Mucosa of descending colon (tissue), 3 donors: ENCODE data around the gene WFDC1. TPM values are rescaled to one million over a fixed set of nuclear protein-coding genes. Genes with fewer than 3 reads are reported as not detected.

Source experiments
- ATAC-seq: fragments of 200-7000 bp; cut with Tn5 transposase; one replicate; pipeline ENCODE4 v1.9.1; 2020; ENCODE audit warnings: mild to moderate bottlenecking, moderate library complexity
- DNase-seq, 3 donors: peaks; one replicate each; pipeline ENCODE4 v3.0.0-alpha.2; 2020
- H3K36me3 ChIP-seq: fragments of 200-600 bp; one replicate; pipeline ENCODE4 v1.8.0; 2021; ENCODE audit warnings: low read depth, mild to moderate bottlenecking
- H3K4me1 ChIP-seq: fragments of 200-600 bp; one replicate; pipeline ENCODE4 v1.8.0; 2021; ENCODE audit warnings: low read depth, mild to moderate bottlenecking
- H3K4me3 ChIP-seq: fragments of 200-600 bp; one replicate; pipeline ENCODE4 v1.8.0; 2021; ENCODE audit warnings: mild to moderate bottlenecking
- H3K9me3 ChIP-seq: fragments of 200-600 bp; one replicate; pipeline ENCODE4 v1.8.0; 2021; ENCODE audit warnings: mild to moderate bottlenecking
- CTCF ChIP-seq: fragments of 200-600 bp; IDR thresholded peaks from one replicate; pipeline ENCODE4 v1.8.0; 2022; ENCODE audit warnings: antibody characterized with exemption, mild to moderate bottlenecking
- intact Hi-C, 2 donors: fragments of 100-400 bp; cut with DNase I in 1 of 2; cut with micrococcal nuclease in 1 of 2; formaldehyde crosslinking; loops; one replicate each; pipeline versions ENCODE4 v1.11.0 to v1.11.1; 2022; cut with DNase I, micrococcal nuclease
- total RNA-seq, 3 donors: library from RNA; stranded (reverse); fragmentation: NEBNext Ultra II Directional in 2 of 3; extraction: Animal tissue kit (Norgen Biotek cat#: 25700) in 2 of 3; gene quantifications; one replicate each; pipeline versions ENCODE4 v1.2.1 to v1.2.4, GENCODE V29; 2021 to 2023
- donor health status: DM: no; HTN: no; CAD: no; lungs with moderate emphysema.
- donor health status: DM: no; HTN: no; CAD: no.
- donor health status: DM: no; HTN: yes; CAD: no.

The WFDC1 gene
- total RNA-seq, 3 donors from 2014 or later: 7.5 to 30.5 (median 10.9) TPM

- ATAC-seq: no peak
Observed at GRCh38 chr16:84373907-84374489, 79.3 kb downstream of the WFDC1 start.

GRCh38 chr16:84378099-84378498 is 83.4 kb downstream of the WFDC1 start:
- H3K9me3 ChIP-seq: no peaks in the 10 kb centered on the region
- no peak overlapping the region for H3K4me3 ChIP-seq
- peaks cover 12% of the 10 kb centered on the region for H3K4me1 ChIP-seq
- intact Hi-C loops: no loop called here
- DNase-seq (no peak), ATAC-seq (no peak)
- H3K36me3 ChIP-seq: no peaks in the 10 kb centered on the region
- no peak for TF ChIP-seq CTCF

More at GRCh38 chr16:84373907-84374489, 79.3 kb downstream of the WFDC1 start:
- no peak for TF ChIP-seq CTCF
- Histone ChIP-seq H3K4me3 (no peak overlapping the region), H3K9me3 (no peaks in the 10 kb centered on the region), H3K36me3 (no peaks in the 10 kb centered on the region), H3K4me1 (peaks cover 18% of the 10 kb centered on the region)
- no peak for DNase-seq
- intact Hi-C loops: no loop called here

- TF ChIP-seq CTCF: no peak
- Histone ChIP-seq H3K4me1 (peaks cover 12% of the 10 kb centered on the region), H3K9me3 (no peaks in the 10 kb centered on the region), H3K36me3 (no peaks in the 10 kb centered on the region), H3K4me3 (no peak overlapping the region)
- DNase-seq (no peak), ATAC-seq (no peak)
- intact Hi-C loops: no loop called here
Observed at GRCh38 chr16:84378567-84378966, 83.9 kb downstream of the WFDC1 start.

GRCh38 chr16:84379008-84379708 is 84.5 kb downstream of the WFDC1 start:
- no peaks in the 10 kb centered on the region for H3K36me3 ChIP-seq
- H3K9me3 ChIP-seq: peaks cover under 1% of the 10 kb centered on the region
- no peak for TF ChIP-seq CTCF
- intact Hi-C loops: no loop called here
- ATAC-seq: no peak
- no peak for DNase-seq
- H3K4me1 ChIP-seq: peaks cover 12% of the 10 kb centered on the region
- H3K4me3 ChIP-seq: no peak overlapping the region

Other genes with a start within 250 kb of the WFDC1 start
- 10 to 100 TPM; 66.1 to 97.0 (median 93.4) TPM for gene MBTPS1, start 177.9 kb upstream of the WFDC1 start, total RNA-seq
- 10 to 100 TPM in 2 of 3 donors, 1 to 10 TPM in 1; 7.2 to 21.3 (median 11.0) TPM for gene HSDL1, start 149.7 kb upstream of the WFDC1 start, total RNA-seq
- gene DNAAF1, start 149.6 kb upstream of the WFDC1 start, total RNA-seq: under 1 TPM in 1 of 3 donors, not detected in 2; 0.95 TPM
- 10 to 100 TPM; 35.0 to 49.7 (median 42.2) TPM for gene TAF1C, start 107.8 kb upstream of the WFDC1 start, total RNA-seq
- under 1 TPM; 0.14 to 0.41 (median 0.26) TPM for gene ADAD2, start 103.7 kb upstream of the WFDC1 start, total RNA-seq
- not detected for gene KCNG4, start 54.9 kb upstream of the WFDC1 start, total RNA-seq
- 100 to 1,000 TPM in 2 of 3 donors, 10 to 100 TPM in 1; 98.8 to 322 (median 159) TPM for gene ATP2C2, start 73.7 kb downstream of the WFDC1 start, total RNA-seq
- gene MEAK7, start 209.8 kb downstream of the WFDC1 start, total RNA-seq: 10 to 100 TPM; 18.4 to 23.9 (median 22.2) TPM